ENCODE results near the gene HIVEP3.

The HIVEP3 gene

DNA sequence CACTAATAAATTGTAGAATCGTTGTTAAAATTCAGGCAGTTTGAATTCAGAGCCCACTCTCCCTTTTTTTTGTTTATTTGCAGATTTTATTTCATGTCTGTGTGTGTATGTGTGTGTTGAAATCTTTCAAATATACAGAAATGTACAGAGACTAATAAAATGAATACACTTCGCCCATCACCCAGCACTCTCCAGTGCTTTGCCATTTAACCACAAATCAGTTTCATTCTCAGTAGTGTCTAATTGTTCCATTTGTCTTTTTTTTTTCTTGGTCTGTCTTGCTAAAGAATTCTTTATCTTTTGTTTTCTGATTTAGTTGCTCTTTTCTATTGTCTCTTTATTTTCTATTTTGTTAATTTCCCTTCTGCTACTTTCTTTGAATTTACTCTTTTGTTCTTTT lies 99.7 kb downstream of the HIVEP3 start:
- Histone ChIP-seq H3K4me3 (ENCODE audit: low read depth, low read length) (no peak overlapping the region), H3K27me3 (ENCODE audit: control insufficient read depth, insufficient read depth, low read length) (no peaks in the 10 kb centered on the region), H3K36me3 (ENCODE audit: control insufficient read depth, insufficient read depth, low read length) (no peaks in the 10 kb centered on the region), H3K27ac (no peak overlapping the region), H2AFZ (no peak overlapping the region), H3K9me3 (ENCODE audit: control insufficient read depth, low read length) (no peaks in the 10 kb centered on the region), H3K9ac (no peak overlapping the region), H3K4me1 (peaks cover 3% of the 10 kb centered on the region), H3K79me2 (no peaks in the 10 kb centered on the region), H3K4me2 (ENCODE audit: low read length) (no peak overlapping the region)
- TF ChIP-seq, protein P1, sequence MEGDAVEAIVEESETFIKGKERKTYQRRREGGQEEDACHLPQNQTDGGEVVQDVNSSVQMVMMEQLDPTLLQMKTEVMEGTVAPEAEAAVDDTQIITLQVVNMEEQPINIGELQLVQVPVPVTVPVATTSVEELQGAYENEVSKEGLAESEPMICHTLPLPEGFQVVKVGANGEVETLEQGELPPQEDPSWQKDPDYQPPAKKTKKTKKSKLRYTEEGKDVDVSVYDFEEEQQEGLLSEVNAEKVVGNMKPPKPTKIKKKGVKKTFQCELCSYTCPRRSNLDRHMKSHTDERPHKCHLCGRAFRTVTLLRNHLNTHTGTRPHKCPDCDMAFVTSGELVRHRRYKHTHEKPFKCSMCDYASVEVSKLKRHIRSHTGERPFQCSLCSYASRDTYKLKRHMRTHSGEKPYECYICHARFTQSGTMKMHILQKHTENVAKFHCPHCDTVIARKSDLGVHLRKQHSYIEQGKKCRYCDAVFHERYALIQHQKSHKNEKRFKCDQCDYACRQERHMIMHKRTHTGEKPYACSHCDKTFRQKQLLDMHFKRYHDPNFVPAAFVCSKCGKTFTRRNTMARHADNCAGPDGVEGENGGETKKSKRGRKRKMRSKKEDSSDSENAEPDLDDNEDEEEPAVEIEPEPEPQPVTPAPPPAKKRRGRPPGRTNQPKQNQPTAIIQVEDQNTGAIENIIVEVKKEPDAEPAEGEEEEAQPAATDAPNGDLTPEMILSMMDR (IDR thresholded peaks at IDR 0.05): no peak

- Histone ChIP-seq H3K4me2 (ENCODE audit: low read length) (no peak overlapping the region), H3K36me3 (ENCODE audit: control insufficient read depth, insufficient read depth, low read length) (no peaks in the 10 kb centered on the region), H3K27me3 (ENCODE audit: control insufficient read depth, insufficient read depth, low read length) (no peaks in the 10 kb centered on the region), H2AFZ (no peak overlapping the region), H3K9ac (no peak overlapping the region), H3K4me3 (ENCODE audit: low read depth, low read length) (no peak overlapping the region), H3K4me1 (no peaks in the 10 kb centered on the region), H3K79me2 (no peaks in the 10 kb centered on the region), H3K27ac (no peak overlapping the region), H3K9me3 (ENCODE audit: control insufficient read depth, low read length) (no peaks in the 10 kb centered on the region)
- TF ChIP-seq, protein P1 (IDR thresholded peaks at IDR 0.05): no peak
Measured at GRCh38 chr1:41816061-41816460, 102.7 kb downstream of the HIVEP3 start.

DNA sequence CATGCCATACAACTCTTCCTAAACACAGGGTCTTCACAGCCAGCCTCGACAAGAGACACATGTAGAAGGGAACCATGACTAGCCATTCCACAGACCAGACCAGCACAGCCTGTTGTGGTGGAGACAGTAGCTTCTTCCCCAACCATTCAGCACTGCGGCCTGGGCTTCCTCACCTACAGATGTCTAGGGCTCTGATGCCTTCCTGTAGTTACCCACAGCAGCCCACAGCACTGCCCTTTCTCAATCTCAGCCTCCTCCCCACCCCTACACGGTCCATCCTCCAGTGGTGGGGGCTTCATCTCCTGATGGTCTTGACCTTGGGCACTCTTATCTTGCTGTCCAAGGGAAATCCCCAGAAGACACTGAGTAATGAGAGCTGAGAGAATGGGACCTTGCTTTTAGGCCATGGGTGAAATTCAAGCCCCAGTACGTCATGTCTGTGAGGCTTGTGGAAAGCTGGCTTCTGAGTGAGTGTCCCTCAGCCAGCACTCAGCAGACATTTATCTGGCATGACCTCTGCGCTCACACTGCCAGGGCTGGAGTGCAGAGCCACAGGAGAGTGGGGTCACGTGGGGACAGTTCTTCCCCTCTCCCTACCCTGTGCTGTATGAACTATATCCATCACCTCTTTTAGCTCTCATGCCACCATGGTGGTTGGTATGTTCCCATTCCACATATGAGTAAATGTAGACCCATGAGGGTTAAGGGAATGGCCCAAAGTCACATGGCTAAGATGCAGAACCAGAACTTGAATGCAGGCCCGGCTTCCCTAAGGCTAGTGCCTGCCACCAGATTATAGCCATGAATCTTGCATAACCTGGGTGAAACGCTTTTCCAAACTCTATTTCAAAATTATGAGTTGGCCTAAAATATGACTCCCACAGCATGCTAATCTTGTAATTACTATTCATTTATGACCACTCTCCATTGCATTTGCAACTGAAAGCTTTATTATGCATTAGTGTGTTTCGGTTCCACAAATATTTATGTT lies 104.7 kb downstream of the HIVEP3 start:
- H3K27ac ChIP-seq: no peak overlapping the region

DNA sequence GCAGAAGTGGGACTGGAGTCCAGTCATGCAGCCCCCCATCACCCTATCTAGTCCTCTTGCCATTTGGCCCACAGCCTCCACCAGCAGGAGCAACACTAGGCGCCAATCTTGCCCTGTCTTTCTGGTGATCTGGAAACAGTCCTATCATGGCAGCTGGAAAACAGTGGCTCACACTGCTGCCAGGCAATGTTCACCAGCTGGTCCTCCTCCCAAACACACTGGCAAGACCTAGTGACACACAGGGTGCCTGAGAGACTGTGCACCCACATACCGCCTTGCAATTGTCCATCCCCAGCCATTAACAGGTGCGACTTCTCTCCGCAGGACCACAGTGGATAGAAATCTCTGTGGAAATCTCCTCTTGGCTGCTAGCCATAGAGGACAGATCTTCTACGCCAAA lies 105.5 kb downstream of the HIVEP3 start:
- no peak overlapping the region for H3K27ac ChIP-seq

More for the DNA sequence above, 104.7 kb downstream of the HIVEP3 start:
- Histone ChIP-seq H3K79me2 (no peaks in the 10 kb centered on the region), H3K4me3 (ENCODE audit: low read depth, low read length) (no peak overlapping the region), H2AFZ (no peak overlapping the region), H3K4me2 (ENCODE audit: low read length) (no peak overlapping the region), H3K36me3 (ENCODE audit: control insufficient read depth, insufficient read depth, low read length) (no peaks in the 10 kb centered on the region), H3K27me3 (ENCODE audit: control insufficient read depth, insufficient read depth, low read length) (no peaks in the 10 kb centered on the region), H3K9me3 (ENCODE audit: control insufficient read depth, low read length) (no peaks in the 10 kb centered on the region), H3K4me1 (no peaks in the 10 kb centered on the region), H3K9ac (no peak overlapping the region)
- TF ChIP-seq, protein P1 (IDR thresholded peaks at IDR 0.05): no peak

More for the DNA sequence above, 105.5 kb downstream of the HIVEP3 start:
- H3K9ac ChIP-seq: no peak overlapping the region
- H2AFZ ChIP-seq: no peak overlapping the region
- H3K4me1 ChIP-seq: no peaks in the 10 kb centered on the region
- H3K36me3 ChIP-seq (ENCODE audit: control insufficient read depth, insufficient read depth, low read length): no peaks in the 10 kb centered on the region
- no peak overlapping the region for H3K4me2 ChIP-seq (ENCODE audit: low read length)
- H3K4me3 ChIP-seq (ENCODE audit: low read depth, low read length): no peak overlapping the region
- H3K79me2 ChIP-seq: no peaks in the 10 kb centered on the region
- H3K9me3 ChIP-seq (ENCODE audit: control insufficient read depth, low read length): no peaks in the 10 kb centered on the region
- H3K27me3 ChIP-seq (ENCODE audit: control insufficient read depth, insufficient read depth, low read length): no peaks in the 10 kb centered on the region
- TF ChIP-seq, protein P1 (IDR thresholded peaks at IDR 0.05): no peak

Data from parathyroid adenoma (tissue), 2 donors.